HT1080 (cell line): ENCODE measurements around the gene SPR. TPM values are rescaled to one million over a fixed set of nuclear protein-coding genes. Genes with fewer than 3 reads are reported as not detected.

ENCODE experiments used
- DNase-seq: peaks from one replicate; pipeline ENCODE4 v3.0.0-alpha.2; 2015; ENCODE audit warnings: low read depth
- polyA plus RNA-seq, 2 experiments: library from polyadenylated mRNA; depleted of rRNA; stranded (reverse); fragments of >200 nt; gene quantifications; 2 replicates each; pipeline ENCODE4 v1.2.3, GENCODE V29; 2015
- total RNA-seq: library from RNA; depleted of rRNA; stranded (reverse); fragments of >200 nt; shearing (Covaris generic); gene quantifications from 2 replicates; pipeline ENCODE4 v1.2.3, GENCODE V29; 2014; rRNA removed

SPR gene
- total RNA-seq: 62.4 and 64.4 TPM in 2 replicates
- polyA plus RNA-seq (2015; cell fraction: cytosol; rRNA removed): 43.3 and 48.2 TPM in 2 replicates
- 24.9 and 26.2 TPM in 2 replicates for polyA plus RNA-seq (2015; cell fraction: nucleus; rRNA removed)

DNA sequence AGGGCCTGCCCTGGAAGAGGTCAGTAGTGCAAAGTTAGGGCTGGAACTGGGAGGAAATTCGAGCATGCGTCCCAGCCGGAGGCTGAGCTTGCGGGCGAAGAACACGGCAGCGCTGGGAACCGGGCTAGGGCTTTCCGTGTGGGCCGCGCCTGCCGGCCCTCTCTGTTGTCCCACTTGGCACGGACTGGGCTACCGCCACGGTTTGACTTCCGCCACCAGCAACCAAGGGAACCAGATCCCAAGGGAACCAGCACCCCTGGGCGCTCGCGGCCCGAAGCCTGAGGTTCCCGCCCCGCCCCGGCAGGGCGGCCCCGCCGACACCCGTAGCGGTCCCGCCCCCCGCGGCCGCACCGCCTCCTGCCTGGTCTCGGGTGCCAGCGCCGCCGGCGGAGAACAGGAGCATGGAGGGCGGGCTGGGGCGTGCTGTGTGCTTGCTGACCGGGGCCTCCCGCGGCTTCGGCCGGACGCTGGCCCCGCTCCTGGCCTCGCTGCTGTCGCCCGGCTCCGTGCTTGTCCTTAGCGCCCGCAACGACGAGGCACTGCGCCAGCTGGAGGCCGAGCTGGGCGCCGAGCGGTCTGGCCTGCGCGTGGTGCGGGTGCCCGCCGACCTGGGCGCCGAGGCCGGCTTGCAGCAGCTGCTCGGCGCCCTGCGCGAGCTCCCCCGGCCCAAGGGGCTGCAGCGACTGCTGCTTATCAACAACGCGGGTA lies at the start of gene SPR:
TSS of gene SPR (plus strand) at position 377 of the 708 bp plus-strand sequence. CDS start at position 402, 25 bp downstream.
- DNase-seq: peak; percentile 65

DNA sequence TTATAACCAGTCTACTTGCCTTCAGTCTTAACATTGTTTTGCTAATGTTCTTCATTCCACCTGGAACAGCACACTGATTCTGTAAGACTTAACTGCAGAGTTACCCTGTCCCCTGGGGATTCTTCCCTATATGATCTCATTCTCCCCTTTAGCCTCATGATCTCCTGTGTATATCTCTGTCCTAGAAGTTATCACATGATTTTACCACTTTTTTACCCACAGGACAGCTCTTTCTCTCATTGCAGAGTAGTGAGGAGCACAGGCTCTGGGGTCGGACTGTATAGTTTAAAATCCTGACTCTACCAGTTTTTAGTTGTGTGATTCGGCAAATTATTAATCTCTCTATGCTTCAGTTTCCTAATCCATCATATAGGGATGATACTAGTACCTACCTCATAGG lies 47.1 kb upstream of the SPR start:
- no peak for DNase-seq

DNA sequence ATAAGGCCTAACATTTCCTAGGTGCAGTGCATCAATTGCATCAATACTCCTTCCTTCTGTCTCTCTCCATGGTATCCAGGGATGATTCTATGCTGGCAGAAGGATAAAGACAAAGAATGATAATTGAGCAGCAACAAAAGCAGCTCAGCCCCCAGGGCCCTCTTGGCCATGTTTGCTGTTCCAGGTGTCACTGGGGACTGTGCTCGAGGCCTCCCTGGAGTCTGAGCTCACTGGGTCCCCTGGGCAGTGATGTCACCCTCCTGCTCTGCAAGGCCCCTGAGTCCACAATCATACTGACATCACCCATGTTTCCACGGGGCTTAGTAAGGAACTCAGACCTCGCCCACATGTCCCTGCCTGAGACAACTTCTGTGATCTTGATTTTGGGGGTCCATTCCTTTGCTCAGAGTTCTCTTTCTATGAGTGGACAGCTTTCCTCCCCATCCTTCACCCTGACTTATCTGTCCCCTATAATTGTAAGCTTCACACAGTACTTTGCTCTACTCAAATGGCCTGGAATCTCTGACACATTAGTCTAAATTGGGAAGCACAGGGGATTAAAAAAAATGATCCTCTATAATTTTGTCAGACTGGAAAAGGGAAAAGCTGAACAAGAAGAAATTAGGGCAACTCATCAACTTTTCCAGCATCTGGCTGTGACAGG lies 45.6 kb upstream of the SPR start:
- DNase-seq: no peak

DNA sequence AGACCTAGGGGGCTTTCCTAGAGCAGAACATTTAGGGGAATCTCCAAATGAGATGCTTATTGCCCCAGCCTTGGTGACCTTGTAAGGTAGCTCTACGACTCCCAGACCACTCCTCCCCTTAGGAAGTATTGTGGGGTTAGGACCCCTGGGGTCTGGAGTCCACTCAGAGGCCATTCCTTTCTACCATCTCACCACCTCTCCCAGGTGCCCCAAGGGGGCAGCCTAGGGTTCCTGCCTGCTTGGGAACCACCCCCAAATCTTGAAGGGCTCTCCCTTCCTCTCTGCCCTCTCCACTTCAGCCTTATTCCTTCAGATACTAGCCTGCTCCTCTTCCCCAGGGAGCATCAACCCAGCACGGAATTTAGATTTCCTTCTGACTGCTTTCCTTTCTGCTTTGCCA lies 43.9 kb upstream of the SPR start:
- no peak for DNase-seq

DNA sequence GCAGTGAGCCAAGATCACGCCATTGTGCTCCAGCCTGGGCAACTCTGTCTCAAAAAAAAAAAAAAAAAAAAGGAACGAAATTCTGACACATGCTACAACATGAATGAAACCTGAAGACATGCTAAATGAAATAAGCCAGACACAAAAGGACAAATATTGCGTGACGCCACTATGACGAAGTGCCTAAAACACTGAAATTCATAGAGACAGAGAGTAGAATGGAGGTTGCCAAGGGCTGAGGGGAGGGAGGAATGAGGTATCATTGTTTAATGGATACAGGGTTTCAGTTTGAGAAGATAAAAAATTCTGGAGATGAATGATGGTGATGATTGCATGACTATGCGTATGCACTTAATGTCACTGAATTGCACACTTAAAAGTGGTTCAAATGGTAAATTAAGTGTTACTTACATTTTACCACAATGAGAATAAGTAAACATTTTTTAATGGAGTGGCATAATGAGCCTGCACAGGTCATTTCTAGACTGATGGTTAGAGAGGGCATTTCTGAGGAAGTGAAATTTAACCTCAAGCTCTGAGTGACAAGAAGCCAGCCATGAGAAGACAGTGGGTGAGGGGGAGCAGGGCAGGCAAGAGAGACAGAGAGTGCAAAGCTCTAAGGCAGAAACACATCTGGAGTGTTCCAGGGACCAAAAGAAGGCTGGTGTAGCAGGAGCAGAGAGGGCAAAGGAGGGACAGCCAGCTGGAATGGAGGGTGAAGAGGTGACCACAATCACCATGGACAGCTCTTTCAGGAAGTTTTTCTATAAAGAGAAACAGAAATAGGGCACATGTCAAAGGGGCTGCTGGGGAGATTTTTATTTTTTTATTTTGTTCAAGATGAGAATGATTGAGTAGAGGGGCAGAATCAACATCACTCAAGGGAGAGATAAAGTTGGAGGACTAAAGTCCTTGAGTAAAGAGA lies 40.8 kb upstream of the SPR start:
- no peak for DNase-seq

DNA sequence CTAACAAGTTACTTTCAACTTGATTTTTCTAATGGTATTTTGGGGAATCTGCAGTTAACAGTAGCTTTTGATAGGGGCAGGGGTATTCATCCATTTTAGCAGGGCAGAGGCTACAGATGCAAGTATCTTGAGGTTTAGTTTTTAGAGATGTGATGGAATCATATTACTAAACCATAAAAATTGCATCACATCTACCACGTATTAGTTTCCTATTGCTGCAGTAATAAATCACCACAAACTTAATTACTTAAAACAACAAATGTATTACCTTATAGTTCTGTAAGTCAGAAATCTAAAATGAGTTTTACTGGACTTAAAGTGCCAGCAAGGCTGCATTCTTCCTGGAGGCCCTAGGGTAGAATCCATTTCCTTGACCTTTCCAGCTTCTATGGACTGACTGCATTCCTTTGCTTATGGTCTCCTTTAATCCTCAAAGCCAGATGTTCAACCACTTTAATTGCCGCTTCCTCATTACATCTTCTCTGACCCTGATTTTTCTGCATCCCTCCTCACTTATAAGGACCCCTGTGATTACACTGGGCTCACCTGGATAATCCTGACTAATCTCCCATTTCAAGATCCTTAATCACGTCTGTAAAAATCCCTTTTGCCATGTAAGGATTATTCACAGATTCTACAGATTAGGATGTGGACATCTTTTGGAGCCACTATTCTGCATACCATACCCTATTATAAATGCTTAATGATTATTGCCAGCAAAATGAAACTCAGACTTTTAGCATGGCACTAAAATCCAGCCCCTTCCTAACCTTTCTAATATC lies 39.5 kb upstream of the SPR start:
- no peak for DNase-seq

DNA sequence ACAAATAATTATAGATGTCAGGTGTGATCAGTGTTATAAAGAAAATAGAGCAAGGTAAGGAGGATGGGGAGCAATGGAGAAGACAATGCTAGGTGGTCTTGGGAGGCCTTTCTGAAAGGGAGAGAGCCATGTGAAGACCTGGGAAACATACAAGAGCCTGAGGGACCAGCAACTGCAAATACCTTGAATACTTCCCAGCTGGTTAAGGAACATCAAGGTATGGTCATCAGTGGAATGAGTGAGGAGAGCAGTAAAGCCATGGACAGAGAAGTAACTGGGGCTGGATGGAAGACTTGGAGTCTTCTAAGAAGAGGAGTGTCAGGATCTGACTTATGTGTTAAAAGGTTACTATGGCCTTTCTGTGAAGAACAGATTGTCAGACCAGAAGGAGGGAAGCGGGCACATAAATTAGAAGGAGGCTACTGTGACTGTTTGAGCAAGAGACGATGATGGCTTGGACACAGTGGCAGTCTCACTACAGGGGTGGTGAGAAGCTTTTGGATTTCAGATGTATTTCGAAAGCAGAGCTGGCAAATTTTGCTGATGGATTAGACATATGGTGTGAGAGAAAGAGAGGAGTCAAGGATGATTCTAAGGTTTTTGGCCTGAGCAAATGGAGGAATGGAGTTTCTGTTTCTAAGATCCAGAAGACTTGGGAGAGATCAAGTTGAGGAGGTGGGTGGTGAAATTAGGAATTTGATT lies 38.6 kb upstream of the SPR start:
- DNase-seq: no peak

DNA sequence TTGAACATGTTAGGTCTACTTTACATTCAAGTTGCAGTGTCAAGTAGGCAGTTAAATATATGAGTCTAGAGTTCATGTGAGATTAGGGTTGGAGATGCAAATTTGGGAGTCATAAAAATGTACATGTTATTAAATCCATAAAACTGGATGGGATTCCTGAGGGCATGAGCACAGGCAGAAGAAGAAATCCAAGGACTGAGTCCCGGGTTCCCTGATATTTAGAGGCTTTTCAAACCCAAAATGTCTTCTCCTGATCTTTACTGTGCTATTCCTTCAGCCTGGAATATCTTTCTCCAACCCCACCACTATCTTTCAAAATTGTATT lies 38.1 kb upstream of the SPR start:
- no peak for DNase-seq

DNA sequence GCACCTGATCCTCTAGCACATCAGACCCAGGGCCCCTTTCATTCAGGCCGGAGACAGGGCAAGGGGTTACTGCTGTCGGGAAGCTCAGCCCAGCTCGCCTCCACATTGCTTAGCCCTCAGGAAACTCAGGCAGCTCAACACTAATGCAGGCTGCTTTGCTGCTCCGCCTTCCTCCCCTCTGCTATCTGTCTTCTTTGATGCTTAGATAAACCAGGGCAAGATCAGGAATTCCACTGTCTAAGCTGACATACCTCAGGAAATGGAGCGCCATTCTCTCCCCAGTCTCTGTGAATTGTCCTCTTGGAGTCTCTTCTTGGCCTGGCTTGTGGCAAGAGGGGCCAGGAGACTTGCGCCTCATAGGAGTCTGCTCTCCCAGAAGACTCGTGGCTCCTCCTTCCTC lies 35.9 kb upstream of the SPR start:
- no peak for DNase-seq

DNA sequence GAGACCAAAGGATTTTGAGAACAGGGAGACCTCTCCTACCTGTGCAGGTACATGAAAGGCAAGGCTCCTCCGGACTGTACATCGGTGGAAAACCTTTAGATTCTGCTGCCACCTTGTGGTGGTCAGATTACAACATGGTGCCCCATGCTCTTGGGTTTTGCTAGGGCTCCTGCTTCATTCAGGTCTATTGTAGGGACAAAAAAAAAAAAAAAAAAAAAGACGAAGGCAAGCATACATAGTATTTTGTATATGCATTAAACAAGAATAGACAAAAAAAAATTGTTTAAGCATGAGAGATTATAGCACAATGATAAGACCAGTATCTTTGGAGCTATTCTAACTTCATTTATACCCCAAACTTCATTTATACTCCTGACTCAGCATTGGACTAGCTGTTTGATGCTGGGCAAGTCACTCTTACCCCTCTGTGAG lies 27.4 kb upstream of the SPR start:
- DNase-seq: peak; percentile 60

DNA sequence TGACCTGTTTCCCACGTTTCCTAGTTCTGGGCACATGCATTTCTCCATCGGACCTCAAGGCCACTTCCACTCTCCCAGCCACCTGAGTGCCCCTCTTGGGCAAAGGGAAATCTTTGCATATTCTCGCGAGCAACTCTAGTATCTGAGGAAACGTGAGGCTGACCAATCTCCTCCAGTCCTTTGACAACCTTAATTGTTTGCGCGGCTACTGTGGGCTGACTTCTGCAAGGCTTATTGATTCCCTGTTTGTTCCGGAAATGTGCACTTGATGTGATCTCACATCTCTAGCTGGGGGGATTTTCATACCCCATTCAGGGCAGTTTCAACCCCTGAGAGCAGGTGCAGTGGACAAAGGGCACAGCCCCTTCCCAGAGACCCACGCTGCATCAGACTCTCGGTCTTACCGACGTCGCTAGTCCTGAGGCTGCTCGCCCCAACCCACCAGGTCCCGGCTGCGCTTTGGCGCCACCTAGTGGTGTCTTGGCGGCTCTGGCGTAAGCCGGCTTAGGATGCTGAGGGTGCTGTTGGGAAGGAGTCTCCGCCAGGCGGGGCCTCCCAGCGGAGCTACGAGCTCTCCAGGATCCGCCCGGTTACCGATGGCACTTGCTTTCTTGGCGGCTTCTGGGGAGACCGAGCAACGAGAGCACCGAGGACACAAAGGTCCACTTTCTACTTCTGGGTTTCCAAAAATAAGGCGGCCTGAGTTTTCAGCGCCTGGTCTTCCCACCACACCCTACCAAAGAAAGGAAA lies 24.8 kb upstream of the SPR start:
- DNase-seq: peak; percentile 86

DNA sequence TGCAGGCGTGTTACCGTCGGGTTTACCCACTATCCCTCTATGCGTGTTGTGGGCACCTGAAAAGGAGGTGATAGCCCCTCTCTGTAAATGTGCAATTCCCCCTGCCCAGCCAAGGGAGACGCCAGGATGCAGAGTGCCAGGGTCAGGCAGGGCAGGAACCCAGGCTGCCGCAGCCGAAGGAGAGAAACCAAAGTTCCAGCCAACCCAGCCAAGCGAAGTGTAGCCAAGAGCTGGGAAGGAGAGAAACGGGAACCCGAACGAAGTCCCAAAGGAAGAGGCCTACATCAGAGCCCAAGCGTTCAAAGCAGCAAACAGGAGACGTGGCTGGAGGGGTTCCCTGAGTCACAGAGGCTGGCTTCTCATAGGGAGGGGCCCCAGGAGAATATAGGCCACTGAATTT lies 24.2 kb upstream of the SPR start:
- DNase-seq: no peak

DNA sequence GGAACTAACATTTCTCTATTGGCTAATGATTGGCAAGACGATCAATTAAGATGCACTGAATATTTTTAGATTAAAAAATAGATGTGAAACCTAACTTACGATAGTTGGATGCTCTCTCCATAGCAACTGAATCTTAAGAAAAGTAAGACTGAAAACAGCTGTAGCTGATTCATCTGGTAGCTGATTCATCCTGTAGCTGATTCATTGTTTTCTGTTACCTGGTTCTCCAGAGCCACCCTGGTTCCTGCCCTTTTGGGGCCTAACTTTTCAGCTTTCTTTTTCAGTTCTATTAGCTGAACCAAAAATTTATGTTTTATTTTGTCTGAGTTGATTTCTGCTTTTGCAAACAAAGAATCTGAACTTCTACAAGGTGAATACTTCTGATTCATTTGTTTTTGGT lies 22.7 kb upstream of the SPR start:
- DNase-seq: peak; percentile 83

DNA sequence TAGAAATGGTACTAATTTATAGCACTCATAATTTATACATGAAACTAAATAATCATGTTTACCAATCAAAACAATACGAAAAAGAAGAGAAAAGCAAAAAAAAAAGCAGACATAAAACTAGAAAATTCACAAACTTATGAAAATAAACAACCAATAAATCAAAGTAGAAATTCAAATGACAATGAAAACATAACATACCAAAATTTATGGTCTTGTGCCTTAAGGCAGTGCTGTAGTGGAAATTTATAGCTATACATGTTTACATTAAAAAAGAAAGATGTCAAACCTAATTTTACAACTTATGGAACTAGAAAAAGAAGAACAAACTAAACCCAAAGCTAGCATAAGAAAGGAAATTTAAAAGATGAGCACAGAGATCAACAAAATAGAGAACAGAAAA lies 16.1 kb upstream of the SPR start:
- DNase-seq: no peak

DNA sequence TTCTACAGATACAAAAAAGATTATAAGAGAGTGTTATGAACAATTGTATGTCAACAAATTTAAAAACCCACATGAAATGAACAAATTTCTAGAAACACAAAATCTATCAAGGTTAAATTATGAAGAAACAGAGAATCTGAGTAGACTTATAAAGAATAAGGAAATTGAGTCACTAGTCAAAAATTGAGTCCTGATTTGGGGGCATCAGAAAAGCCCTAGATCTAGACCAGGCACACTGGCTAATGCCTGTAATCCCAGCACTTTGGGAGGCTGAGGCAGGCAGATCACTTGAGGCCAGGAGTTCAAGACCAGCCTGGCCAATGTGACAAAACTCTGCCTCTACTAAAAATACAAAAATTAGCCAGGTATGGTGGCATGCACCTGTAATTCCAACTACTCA lies 15.3 kb upstream of the SPR start:
- no peak for DNase-seq

DNA sequence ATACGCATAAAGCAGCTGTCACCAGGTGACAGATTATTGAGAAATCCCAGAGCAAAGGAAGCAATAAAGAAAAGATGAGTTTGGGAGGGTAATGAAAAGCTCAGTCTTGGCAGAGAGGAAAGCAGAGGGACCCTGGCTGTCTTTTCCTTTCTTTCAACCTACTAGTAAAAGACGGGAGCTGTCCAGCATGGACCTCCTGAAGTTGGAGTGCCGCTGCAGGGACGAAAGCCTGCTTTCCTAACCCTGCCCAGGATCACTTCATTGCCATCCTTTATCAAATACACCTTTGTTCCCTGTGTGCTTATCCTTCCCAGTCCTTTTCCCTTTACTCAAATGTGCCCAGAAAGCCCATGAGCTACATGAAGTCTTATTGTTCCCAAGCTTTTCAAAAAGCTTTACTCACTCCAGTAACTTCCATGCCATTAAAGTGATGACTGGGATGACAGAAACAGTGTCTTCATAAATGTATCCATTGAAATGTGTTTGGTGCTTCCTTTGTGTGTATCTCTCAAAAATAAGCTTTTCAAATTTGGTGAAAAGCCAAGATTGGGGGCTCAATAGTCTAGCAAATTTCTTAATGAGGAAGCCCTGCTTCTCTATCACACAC lies 3.7 kb upstream of the SPR start:
- no peak for DNase-seq

DNA sequence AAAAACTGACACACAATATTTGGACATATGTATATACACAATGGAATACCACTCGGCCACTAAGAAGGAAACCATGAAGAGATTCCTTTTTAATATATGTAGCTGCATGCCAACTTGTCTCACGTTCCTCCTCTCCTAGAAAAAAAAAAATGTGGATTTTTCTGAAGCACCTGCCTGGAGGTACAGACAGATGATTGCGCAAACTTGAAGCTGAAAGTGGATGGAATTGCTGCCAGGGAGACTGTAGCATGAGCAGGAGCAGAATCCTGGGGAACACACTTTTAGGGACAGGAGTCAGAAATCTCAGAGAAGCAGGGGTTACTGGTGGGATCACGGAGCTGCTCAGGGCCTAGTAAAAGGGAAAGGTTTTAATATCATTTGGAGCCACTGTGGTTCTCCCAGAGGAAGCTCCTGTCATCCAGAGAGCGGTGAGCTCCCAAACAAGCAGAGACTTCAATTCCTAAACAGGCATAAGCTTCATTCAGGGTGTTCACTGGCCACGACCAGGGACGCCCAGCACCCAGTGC lies 640 bp upstream of the SPR start:
- DNase-seq: no peak

DNA sequence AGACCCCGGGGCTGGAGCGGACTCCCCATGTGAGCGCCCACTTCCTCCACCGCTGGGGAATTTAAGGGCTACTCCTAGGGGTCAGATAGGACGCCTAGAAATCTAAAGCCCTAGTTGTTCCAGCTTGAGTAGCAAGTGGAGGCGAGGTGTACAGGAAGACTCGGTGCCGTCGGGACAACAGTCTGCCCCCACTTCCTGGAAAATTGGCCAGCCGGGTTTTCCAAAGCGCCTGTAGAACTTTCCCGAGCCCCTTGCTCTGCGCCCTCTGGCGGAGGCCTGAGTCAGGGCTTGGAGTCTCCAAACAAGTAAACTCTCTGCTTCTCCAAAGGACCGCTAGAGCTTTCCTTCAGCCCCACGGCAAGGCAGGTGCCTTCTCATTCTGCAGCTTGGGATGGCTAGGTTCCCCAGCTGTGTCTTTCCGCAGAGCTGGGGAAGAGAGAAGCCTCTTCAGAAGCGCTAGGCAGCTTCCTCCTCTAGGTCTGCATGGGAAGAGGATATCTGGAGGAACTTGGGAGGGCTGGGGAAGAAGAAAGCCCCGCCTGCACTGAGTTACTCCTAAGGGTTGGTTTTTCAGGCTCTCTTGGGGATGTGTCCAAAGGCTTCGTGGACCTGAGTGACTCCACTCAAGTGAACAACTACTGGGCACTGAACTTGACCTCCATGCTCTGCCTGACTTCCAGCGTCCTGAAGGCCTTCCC lies 681 bp downstream of the SPR start:
- DNase-seq: peak; percentile 85
